SK-N-SH treated with all-trans-retinoic acid at 6 μM for 48 hours (cell line): Measurements from ENCODE around the gene CAPN11.

ENCODE experiments used
- GLIS3 ChIP-seq: fragments of 250-450 bp; sonication (Bioruptor Pico); IDR thresholded peaks from 2 replicates; pipeline ENCODE4 v1.5.0; 2020; ENCODE audit warnings: mild to moderate bottlenecking, moderate library complexity
- ISL1 ChIP-seq: fragments of 250-450 bp; sonication (Bioruptor Pico); IDR thresholded peaks from 2 replicates; pipeline ENCODE4 v2.1.2; 2022; ENCODE audit warnings: mild to moderate bottlenecking, moderate library complexity
- OSR1 ChIP-seq: fragments of 250-450 bp; sonication (Bioruptor Pico); IDR thresholded peaks from 2 replicates; pipeline ENCODE4 v1.8.0; 2022; ENCODE audit warnings: moderate library complexity, mild to moderate bottlenecking, inconsistent platforms
- PPARA ChIP-seq: fragments of 250-450 bp; sonication (Bioruptor Pico); IDR thresholded peaks from 2 replicates; pipeline ENCODE4 v1.5.0; 2020; ENCODE audit warnings: mild to moderate bottlenecking, borderline replicate concordance
- RARB ChIP-seq: fragments of 250-450 bp; sonication (Bioruptor Pico); IDR thresholded peaks from 2 replicates; pipeline ENCODE4 v1.8.0; 2021; ENCODE audit warnings: mild to moderate bottlenecking, moderate library complexity
- ZFP3 ChIP-seq: fragments of 250-450 bp; sonication (Bioruptor Pico); IDR thresholded peaks from 2 replicates; pipeline ENCODE4 v1.5.0; 2020; ENCODE audit warnings: mild to moderate bottlenecking, moderate library complexity
- ZNF565 ChIP-seq: fragments of 450-650 bp; formaldehyde crosslinking; conservative IDR thresholded peaks from 2 replicates; pipeline ENCODE4 v1.5.0; 2020; ENCODE audit warnings: low read depth, mild to moderate bottlenecking, moderate library complexity
- ZNF70 ChIP-seq: fragments of 450-650 bp; formaldehyde crosslinking; IDR thresholded peaks from 2 replicates; pipeline ENCODE4 v1.5.0; 2020; ENCODE audit warnings: mild to moderate bottlenecking, moderate library complexity
- ZNF8 ChIP-seq: fragments of 450-650 bp; formaldehyde crosslinking; IDR thresholded peaks from 2 replicates; pipeline ENCODE4 v1.5.0; 2020; ENCODE audit warnings: mild to moderate bottlenecking, moderate library complexity
- TF ChIP-seq, protein P1 (sequence below): fragments of 250-450 bp; sonication (Bioruptor Pico); IDR thresholded peaks from 2 replicates; pipeline ENCODE4 v1.5.1; 2020; ENCODE audit warnings: low read depth, mild to moderate bottlenecking, moderate library complexity
- TF ChIP-seq, protein P2 (sequence below): fragments of 250-450 bp; sonication (Bioruptor Pico); IDR thresholded peaks from 2 replicates; pipeline ENCODE4 v1.8.0; 2020; ENCODE audit warnings: mild to moderate bottlenecking, moderate library complexity, borderline replicate concordance
- TF ChIP-seq, protein P3 (sequence below): fragments of 250-450 bp; sonication (Bioruptor Pico); IDR thresholded peaks from 2 replicates; pipeline ENCODE4 v1.5.0; 2020; ENCODE audit warnings: mild to moderate bottlenecking, moderate library complexity

DNA sequence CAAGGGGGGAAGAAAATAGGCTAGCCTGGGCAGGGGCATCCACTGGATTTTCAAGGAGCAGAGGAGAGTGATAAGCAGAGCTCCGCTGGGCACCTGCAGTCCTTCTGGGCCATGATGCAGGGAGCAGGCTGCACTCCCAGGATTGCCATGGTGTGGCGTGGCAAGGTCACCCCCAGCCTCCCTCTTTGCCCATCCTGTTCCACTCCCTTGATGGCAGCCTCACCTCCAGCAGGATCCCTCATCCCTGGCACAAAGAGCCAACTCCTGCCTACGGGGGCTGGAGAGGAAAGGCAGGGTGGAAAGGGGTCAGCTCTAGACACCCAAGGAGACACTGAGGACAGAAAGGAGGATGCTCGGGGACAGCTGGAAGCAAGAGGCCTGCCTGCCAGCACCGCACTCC is 35.7 kb downstream of the CAPN11 start:
- no peak for TF ChIP-seq RARB (CRISPR knock-in tag)
- TF ChIP-seq, protein P1, sequence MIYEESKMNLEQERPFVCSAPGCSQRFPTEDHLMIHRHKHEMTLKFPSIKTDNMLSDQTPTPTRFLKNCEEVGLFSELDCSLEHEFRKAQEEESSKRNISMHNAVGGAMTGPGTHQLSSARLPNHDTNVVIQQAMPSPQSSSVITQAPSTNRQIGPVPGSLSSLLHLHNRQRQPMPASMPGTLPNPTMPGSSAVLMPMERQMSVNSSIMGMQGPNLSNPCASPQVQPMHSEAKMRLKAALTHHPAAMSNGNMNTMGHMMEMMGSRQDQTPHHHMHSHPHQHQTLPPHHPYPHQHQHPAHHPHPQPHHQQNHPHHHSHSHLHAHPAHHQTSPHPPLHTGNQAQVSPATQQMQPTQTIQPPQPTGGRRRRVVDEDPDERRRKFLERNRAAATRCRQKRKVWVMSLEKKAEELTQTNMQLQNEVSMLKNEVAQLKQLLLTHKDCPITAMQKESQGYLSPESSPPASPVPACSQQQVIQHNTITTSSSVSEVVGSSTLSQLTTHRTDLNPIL (CRISPR knock-in tag) = no peak
- TF ChIP-seq ZNF8 (CRISPR knock-in tag) = no peak
- TF ChIP-seq, protein P2, sequence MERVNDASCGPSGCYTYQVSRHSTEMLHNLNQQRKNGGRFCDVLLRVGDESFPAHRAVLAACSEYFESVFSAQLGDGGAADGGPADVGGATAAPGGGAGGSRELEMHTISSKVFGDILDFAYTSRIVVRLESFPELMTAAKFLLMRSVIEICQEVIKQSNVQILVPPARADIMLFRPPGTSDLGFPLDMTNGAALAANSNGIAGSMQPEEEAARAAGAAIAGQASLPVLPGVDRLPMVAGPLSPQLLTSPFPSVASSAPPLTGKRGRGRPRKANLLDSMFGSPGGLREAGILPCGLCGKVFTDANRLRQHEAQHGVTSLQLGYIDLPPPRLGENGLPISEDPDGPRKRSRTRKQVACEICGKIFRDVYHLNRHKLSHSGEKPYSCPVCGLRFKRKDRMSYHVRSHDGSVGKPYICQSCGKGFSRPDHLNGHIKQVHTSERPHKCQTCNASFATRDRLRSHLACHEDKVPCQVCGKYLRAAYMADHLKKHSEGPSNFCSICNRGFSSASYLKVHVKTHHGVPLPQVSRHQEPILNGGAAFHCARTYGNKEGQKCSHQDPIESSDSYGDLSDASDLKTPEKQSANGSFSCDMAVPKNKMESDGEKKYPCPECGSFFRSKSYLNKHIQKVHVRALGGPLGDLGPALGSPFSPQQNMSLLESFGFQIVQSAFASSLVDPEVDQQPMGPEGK (CRISPR knock-in tag) = no peak
- no peak for TF ChIP-seq ZNF70
- TF ChIP-seq, protein P3, sequence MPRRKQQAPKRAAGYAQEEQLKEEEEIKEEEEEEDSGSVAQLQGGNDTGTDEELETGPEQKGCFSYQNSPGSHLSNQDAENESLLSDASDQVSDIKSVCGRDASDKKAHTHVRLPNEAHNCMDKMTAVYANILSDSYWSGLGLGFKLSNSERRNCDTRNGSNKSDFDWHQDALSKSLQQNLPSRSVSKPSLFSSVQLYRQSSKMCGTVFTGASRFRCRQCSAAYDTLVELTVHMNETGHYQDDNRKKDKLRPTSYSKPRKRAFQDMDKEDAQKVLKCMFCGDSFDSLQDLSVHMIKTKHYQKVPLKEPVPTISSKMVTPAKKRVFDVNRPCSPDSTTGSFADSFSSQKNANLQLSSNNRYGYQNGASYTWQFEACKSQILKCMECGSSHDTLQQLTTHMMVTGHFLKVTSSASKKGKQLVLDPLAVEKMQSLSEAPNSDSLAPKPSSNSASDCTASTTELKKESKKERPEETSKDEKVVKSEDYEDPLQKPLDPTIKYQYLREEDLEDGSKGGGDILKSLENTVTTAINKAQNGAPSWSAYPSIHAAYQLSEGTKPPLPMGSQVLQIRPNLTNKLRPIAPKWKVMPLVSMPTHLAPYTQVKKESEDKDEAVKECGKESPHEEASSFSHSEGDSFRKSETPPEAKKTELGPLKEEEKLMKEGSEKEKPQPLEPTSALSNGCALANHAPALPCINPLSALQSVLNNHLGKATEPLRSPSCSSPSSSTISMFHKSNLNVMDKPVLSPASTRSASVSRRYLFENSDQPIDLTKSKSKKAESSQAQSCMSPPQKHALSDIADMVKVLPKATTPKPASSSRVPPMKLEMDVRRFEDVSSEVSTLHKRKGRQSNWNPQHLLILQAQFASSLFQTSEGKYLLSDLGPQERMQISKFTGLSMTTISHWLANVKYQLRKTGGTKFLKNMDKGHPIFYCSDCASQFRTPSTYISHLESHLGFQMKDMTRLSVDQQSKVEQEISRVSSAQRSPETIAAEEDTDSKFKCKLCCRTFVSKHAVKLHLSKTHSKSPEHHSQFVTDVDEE = no peak
- TF ChIP-seq OSR1 (CRISPR knock-in tag) = no peak
- no peak for TF ChIP-seq ZFP3 (CRISPR knock-in tag)
- no peak for TF ChIP-seq GLIS3 (CRISPR knock-in tag)
- TF ChIP-seq ISL1 (CRISPR knock-in tag) = no peak
- TF ChIP-seq PPARA (CRISPR knock-in tag) = no peak
- no peak for TF ChIP-seq ZNF565
